ENCODE measurements around the gene FXYD7.

DNA sequence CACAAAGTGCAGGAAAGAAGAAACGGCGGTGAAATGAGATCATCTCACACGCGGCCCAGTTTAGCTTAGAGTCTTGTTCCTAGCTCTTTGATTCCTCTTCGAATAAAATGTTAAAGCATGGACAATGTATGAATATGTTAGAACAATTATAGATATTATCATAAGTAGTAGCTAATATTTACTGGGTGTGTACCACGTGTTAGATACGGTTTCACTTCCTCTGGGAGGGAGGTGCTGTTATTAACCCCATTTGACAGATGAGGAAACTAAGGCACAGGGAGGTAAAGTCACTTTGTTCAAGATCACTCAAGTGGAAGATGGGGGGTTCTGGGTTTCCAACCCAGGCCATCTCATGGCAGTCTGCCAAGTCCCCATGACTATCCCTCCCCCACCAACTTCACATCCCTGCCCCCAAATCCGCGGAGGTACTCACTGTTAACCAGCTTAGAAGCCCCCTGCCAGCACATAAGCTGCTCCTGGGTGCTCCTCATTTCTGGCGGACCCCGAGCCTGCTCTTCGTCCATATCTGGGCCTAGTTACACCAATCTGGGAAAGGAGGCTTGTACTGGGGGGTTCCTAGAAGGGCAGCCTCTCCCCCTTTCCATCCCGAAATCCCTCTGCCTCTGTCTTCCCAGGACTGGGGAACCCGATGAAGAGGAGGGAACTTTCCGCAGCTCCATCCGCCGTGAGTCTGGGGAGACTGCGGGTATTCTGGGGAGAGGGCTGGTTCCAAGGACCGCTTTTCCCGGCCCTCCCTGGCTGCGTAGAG is 1.0 kb upstream of the FXYD7 start:
- TF ChIP-seq, protein P1, sequence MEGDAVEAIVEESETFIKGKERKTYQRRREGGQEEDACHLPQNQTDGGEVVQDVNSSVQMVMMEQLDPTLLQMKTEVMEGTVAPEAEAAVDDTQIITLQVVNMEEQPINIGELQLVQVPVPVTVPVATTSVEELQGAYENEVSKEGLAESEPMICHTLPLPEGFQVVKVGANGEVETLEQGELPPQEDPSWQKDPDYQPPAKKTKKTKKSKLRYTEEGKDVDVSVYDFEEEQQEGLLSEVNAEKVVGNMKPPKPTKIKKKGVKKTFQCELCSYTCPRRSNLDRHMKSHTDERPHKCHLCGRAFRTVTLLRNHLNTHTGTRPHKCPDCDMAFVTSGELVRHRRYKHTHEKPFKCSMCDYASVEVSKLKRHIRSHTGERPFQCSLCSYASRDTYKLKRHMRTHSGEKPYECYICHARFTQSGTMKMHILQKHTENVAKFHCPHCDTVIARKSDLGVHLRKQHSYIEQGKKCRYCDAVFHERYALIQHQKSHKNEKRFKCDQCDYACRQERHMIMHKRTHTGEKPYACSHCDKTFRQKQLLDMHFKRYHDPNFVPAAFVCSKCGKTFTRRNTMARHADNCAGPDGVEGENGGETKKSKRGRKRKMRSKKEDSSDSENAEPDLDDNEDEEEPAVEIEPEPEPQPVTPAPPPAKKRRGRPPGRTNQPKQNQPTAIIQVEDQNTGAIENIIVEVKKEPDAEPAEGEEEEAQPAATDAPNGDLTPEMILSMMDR (conservative IDR thresholded peaks at IDR 0.05; ENCODE audit: low read depth, low read length): no peak
- no peak for TF ChIP-seq EZH2 (IDR thresholded peaks at IDR 0.05; ENCODE audit: low read length, unreplicated experiment)
- no peak for TF ChIP-seq EZH2phosphoT487 (IDR thresholded peaks at IDR 0.05; ENCODE audit: borderline replicate concordance, low read length)
